ACHN (cell line): ENCODE data around the gene PSMD2.
A peak's percentile ranks its signal among the peaks of the same experiment; 100 is the strongest.

Experiments
- DNase-seq: peaks from one replicate; pipeline ENCODE4 v3.0.0-alpha.2; 2015
- in situ Hi-C: cut with HindIII; loops from 2 replicates; pipeline ENCODE4 v1.10.0; 2017; ENCODE audit warnings: low sequenced_read_pairs, low pct_ligation_motif_present, low pct_unique_long_range_greater_than_20kb

The PSMD2 gene

DNA sequence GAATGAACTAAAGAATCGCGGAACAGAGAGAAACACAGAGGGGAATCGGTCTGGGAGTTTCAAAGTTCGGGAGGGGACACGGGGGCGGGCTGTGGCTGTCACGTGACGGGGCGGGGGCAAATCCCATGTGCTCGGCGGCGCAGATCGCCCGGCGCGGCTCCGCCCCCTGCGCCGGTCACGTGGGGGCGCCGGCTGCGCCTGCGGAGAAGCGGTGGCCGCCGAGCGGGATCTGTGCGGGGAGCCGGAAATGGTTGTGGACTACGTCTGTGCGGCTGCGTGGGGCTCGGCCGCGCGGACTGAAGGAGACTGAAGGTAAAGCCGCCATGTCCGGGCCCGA, 15.3 kb downstream of the PSMD2 start, which contains the start of gene EIF4G1:
TSS of gene EIF4G1 (plus strand) at position 244 of the 337 bp plus-strand sequence. CDS start 1,191 bp downstream, outside the sequence.
- in situ Hi-C loops: no loop called here
- DNase-seq: peak; percentile 87

- in situ Hi-C loops: no loop called here
- peak; percentile 57 for DNase-seq
Measured at GRCh38 chr3:184314700-184315542, 15.9 kb downstream of the PSMD2 start.

GRCh38 chr3:184315543-184315867, 16.5 kb downstream of the PSMD2 start:
- in situ Hi-C loops: no loop called here
- no peak for DNase-seq

GRCh38 chr3:184315871-184316661, 17.0 kb downstream of the PSMD2 start:
- in situ Hi-C loops: no loop called here
- no peak for DNase-seq

GRCh38 chr3:184316792-184317191, 17.8 kb downstream of the PSMD2 start:
- DNase-seq: no peak
- in situ Hi-C loops: no loop called here

DNA sequence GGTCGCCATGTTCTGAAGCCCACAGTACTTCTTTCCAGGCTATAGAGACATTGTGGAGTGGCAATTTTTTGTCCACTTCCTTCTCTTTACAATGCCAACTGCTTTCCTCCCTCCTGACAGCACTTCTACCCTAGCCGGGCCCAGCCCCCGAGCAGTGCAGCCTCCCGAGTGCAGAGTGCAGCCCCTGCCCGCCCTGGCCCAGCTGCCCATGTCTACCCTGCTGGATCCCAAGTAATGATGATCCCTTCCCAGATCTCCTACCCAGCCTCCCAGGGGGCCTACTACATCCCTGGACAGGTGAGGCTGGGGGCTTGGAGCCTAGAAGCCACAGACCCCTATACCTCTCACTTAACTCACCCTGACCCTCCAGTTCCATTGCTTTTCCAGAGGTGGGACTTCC, 18.2 kb downstream of the PSMD2 start:
- no peak for DNase-seq
- in situ Hi-C loops: no loop called here

- in situ Hi-C loops: no loop called here
- peak; percentile 93 for DNase-seq
Measured at GRCh38 chr3:184320104-184320445, 21.0 kb downstream of the PSMD2 start.

- in situ Hi-C loops: no loop called here
- DNase-seq: no peak
Measured at GRCh38 chr3:184321666-184322065, 22.6 kb downstream of the PSMD2 start.

DNA sequence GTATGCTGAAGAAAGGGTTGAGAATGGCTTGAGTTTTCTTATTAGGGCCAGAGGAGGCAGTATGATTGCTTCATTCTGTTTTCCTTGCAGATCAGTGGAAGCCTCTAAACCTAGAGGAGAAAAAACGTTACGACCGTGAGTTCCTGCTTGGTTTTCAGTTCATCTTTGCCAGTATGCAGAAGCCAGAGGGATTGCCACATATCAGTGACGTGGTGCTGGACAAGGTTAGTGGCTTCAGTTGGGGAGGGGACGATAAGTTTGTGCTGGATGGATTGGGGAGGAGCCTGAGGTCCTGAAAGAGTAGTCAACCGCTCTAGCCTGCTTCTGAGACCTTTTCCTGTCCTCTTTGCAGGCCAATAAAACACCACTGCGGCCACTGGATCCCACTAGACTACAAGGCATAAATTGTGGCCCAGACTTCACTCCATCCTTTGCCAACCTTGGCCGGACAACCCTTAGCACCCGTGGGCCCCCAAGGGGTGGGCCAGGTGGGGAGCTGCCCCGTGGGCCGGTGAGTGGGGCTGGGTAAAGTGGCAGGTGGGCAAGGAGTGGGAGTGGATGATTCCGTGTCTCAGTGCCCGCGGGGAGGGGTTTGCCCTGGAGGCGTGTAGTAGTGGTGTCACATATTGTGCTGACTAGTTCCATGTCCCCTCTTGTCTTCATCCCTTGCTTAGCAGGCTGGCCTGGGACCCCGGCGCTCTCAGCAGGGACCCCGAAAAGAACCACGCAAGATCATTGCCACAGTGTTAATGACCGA, 23.9 kb downstream of the PSMD2 start:
- in situ Hi-C loops: no loop called here

DNA sequence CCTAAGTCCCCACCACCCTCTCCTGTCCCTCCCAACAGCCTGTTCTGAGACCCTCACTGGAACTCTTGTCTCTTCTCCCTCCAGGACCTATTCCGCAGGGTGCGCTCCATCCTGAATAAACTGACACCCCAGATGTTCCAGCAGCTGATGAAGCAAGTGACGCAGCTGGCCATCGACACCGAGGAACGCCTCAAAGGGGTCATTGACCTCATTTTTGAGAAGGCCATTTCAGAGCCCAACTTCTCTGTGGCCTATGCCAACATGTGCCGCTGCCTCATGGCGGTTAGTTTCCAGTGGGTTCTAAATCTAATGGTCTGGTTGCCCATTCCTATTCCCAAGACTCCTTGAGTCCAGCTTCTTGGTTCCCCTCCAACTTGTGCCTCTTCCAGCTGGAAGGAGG, 24.7 kb downstream of the PSMD2 start:
- no peak for DNase-seq
- in situ Hi-C loops: no loop called here

More for the DNA sequence above, 23.9 kb downstream of the PSMD2 start:
- DNase-seq: no peak

- DNase-seq: no peak
- in situ Hi-C loops: no loop called here
Measured at GRCh38 chr3:184325269-184325668, 26.2 kb downstream of the PSMD2 start.

DNA sequence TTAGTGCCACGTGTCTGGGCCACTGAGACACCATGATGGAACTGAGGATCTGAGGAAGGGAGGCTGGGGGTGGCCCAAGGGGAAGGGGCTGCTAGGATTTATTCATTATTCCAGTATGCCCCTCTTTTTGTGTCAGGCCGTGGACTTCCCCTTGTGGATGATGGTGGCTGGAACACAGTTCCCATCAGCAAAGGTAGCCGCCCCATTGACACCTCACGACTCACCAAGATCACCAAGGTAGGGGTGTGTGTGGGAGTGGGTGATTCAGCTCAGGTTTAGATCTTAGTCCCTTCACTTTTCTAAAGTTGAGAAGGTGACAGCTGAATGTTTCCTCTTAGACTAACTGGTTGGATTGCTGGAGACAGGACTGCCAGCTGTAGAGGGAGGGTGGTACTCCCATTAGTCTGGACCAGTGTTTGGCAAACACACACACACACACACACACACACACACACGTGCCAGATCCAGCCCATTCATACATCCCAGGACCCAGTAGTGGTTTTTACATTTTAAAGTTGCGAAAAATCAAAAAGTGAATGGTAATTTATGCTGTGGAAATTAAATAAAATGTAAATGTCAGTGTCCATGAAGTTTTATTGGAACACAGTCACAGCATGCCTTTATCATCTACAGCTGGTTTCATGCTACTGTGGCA, 26.8 kb downstream of the PSMD2 start:
- in situ Hi-C loops: no loop called here
- no peak for DNase-seq

DNA sequence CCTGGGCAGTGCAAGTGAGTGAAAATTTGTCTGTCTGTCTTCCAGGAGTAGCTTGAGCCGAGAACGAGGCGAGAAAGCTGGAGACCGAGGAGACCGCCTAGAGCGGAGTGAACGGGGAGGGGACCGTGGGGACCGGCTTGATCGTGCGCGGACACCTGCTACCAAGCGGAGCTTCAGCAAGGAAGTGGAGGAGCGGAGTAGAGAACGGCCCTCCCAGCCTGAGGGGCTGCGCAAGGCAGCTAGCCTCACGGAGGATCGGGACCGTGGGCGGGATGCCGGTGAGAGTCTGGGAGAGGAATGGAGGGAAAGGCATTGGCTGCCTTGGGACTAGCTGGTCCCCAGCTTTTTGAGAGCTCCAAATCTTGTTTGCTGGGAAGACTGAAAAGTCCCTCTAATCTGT, 28.1 kb downstream of the PSMD2 start:
- in situ Hi-C loops: no loop called here

GRCh38 chr3:184328516-184328915, 29.5 kb downstream of the PSMD2 start:
- DNase-seq: no peak
- in situ Hi-C loops: no loop called here

More for the DNA sequence above, 28.1 kb downstream of the PSMD2 start:
- no peak for DNase-seq

DNA sequence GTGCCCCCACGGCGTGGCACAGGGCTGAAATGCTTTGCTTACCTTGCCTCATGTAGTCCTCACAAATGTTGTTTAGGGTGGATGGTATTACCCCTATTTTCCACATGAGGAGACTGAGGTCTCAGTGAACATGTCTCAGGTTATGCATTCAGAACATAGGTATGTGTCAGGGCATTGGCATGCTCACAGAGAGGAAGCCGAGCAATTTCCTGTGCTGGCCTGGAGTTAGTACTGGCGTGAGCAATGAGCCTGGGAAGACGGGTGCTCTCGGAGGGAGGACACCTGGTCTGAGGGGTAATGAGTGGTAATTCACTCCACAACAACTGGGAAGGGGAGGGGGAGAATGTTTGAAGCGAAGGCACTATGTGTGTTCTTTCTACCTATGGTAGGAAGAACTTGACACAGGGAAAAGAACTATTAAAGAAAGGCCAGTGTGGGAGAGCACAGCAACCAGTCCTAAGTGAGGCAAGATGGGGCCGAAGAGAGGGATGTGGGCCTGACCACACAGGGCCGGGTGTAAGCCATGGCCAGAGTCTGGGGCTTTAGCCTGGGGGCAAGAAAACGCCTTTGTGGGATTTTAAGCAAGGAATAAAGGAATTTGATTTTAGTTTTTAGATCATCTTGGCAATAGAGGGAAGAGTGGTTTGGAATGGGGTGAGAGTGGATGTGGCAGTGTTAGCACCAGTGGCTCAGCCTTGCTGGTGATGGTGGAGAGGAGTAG, 33.5 kb downstream of the PSMD2 start:
- peak; percentile 91 for DNase-seq
- in situ Hi-C loops: no loop called here

GRCh38 chr3:184333190-184333589, 34.1 kb downstream of the PSMD2 start:
- in situ Hi-C loops: no loop called here
- no peak for DNase-seq

DNA sequence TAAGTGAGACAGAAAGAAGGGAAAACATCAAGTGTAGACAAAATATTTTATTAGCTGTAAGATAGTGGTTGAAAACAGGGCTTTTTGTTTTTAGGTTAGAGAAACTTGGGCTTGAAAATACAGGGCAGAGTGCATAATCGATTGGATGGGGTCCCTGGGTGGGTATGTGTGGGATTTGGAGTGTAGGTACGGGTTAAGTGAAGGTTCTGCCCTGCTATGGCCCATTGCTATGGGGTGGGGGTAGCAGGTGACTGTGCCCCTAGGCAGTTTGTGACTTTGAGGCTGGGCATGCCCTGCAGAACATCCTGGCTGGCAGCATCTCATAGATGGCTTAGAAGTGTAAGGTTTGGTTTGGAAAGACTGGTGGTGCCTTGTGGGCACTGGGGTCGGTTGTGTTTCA, 34.7 kb downstream of the PSMD2 start:
- in situ Hi-C loops: no loop called here
- no peak for DNase-seq

DNA sequence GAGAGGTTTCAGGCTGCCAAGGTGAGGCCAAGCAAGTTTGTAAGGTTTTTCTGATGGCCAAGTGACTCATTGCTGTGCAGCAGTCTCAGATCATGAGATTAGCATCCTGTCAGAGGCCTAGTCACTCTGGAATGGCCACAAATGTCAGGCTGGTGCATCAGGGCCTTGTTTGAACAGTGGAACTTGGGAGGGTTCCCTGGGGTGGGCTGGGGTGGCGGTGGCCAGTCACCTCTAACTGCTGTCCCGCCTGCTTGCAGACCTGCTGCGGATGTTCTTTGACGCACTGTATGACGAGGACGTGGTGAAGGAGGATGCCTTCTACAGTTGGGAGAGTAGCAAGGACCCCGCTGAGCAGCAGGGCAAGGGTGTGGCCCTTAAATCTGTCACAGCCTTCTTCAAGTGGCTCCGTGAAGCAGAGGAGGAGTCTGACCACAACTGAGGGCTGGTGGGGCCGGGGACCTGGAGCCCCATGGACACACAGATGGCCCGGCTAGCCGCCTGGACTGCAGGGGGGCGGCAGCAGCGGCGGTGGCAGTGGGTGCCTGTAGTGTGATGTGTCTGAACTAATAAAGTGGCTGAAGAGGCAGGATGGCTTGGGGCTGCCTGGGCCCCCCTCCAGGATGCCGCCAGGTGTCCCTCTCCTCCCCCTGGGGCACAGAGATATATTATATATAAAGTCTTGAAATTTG, 35.6 kb downstream of the PSMD2 start:
- in situ Hi-C loops: no loop called here
- peak; percentile 55 for DNase-seq
